GM19372 (cell line): Measurements from ENCODE around the gene PIGQ.
"Not testable (repeated sequence)": the region's sequence is repeated elsewhere in the genome, so short reads cannot be mapped to it uniquely, and the experiment has no call there.

ENCODE experiments used
- ATAC-seq: cut with Tn5 transposase; IDR thresholded peaks from one replicate; pipeline ENCODE4 v1.9.1; 2021; ENCODE audit warnings: mild to moderate bottlenecking, low read depth, moderate library complexity; ENCODE audit not compliant: unreplicated experiment

Gene PIGQ

DNA sequence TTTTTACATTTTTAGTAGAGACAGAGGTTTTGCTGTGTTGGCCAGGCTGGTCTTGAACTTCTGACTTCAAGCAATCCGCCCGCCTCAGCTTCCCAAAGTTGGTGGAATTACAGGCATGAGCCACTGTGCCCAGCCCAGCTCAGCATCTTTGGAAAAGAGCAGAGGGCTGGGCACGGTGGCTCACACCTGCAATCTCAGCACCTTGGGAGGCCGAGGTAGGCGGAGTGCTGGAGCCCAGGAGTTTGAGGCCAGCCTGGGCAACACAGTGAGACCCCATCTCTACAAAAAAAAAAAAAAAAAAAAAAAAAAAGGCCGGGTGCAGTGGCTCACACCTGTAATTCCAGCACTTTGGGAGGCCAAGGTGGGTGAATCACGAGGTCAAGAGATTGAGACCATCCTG, 27.9 kb downstream of the PIGQ start:
- ATAC-seq, result not testable (repeated sequence)

DNA sequence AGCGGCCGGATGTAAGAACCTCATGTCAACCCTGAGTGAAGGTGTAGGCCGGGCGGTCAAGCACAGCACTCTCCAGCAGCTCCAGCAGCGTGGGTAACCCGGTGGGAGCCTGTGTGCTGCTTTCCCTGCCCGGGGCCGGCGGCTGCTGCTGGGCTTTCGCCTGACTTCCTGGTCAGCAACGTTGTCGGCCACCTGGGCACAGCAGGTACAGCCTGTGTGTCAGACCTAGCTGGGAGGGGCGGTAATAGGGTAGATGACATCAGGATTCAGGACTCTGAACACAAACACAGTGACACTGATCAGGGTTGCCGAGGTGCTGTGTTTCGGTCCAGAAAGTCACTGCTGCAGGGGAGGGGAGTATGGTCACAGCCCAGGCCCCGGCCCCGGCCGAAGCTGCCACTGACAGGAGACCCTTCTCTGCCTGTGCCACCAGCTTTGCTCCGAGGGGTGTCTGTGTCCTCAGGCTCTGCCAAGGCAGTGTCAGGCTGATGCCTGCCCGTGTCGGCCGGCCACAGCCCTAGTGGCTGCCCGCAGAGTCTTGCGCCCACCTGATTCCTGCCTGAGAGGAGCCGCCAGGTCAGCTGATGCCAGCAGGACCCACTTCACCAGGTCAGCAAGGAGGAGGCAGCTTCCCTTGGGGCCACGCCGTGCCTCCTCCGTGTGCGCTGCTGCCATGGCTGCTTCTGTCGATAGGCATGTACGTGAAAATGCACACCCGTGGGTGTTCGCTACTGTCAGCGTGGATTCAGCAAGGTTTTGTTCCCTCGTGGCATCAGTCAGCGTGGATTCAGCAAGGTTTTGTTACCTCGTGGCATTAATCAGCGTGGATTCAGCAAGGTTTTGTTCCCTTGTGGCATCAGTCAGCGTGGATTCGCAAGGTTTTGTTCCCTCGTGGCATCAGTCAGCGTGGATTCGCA, 29.3 kb downstream of the PIGQ start:
- no peak for ATAC-seq

DNA sequence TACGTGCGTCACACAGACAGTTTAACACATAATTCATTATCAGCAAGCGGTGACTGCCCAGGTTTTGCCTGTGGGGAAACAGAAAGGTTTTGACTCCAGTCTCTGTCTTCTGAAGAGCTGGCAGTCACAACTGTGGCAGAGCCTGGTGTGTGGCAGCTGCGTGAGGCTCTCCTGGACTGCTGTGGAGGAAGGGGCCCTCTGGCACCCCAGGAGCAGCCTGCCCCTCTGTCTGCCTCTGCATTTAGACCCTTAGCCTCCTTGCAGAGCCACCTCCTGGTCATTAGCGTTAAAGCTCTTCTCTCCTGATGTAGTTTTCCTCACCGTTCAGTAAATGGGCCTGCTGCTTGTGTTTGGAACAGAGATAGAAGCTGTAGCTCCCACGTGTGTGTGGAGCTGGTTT, 31.0 kb downstream of the PIGQ start:
- ATAC-seq, result no peak

DNA sequence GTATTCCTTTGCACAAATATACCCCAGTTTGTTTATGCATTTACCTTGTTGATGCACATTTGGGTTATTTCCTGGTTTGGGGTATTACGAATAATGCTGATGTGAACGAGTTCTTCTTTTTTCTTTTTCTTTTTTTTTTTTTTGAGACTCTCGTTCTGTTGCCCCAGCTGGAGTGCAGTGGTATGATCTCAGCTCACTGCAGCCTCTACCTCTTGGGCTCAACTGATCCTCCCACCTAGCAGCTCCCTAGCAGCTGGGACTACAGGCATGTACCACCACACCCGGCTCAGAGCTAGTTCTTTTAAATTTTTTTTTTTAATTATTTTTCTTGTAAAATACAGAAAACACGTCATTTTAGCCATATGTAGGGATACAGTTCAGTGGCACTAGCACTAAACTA, 34.2 kb downstream of the PIGQ start:
- ATAC-seq, result no peak

DNA sequence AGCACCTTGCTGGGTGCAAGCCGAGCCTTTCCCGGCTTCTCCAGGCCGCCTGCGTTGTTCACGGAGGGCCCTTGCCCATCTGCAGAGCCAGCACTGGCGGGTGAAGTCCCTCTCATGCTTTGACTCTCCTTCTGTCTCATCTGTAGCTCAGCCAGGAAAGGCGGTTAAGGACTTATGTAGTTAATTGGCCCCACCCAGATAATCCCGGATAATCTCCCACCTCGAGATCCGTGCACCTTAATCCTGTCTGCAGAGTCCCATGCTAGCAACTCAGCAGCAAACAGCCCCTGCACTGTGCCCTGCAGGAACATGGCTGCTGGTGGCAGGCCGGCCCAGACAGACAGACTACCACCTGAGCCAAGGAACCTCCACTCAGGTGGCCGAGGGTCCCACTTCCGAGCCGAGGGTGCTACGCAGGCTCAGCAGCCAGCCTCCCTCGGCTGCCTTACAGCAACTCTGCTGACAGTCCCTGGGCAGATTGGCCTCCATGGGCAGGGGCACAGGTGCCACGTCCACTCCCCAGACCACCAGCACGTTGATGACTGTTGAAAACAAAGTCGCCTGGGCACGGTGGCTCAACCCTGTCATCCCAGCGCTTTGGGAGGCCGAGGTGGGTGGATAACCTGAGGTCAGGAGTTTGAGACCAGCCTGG, 37.0 kb downstream of the PIGQ start:
- no peak for ATAC-seq

DNA sequence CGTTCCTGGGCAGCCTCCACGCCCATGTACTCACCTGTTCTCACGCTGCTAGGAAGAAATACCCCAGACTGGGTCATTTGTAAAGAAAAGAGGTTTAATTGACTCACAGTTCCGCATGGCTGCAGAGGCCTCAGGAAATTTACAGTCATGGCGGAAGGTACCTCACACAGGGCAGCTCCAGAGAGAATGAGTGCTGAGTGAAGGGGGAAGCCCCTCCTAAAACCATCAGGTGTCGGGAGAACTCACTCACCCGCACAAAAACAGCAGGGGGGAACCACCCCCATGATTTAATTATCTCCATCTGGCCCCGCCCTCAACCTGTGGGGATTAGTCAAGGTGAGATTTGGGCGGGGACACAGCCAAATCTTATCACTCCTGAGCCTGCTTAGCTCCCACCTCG, 38.3 kb downstream of the PIGQ start:
- no peak for ATAC-seq

DNA sequence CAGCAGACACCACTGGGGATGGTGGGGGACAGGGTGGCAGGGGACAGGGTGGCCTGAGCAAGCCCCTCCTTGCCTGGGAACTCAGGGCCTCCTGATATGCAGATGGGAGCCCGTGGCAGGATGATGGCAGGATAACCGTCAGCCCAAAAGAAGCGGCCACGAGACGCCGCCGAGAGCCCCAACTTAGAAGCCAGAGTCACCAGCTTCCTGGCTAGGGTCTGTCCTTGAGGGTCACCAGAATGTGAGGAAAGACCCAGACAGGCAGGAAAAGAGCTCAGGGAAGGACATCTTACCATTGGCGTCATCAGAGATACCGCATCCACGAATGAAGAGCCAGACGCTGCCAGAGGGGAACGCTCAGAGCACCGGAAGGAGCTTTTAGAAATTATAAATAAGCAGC, 39.5 kb downstream of the PIGQ start:
- no peak for ATAC-seq

DNA sequence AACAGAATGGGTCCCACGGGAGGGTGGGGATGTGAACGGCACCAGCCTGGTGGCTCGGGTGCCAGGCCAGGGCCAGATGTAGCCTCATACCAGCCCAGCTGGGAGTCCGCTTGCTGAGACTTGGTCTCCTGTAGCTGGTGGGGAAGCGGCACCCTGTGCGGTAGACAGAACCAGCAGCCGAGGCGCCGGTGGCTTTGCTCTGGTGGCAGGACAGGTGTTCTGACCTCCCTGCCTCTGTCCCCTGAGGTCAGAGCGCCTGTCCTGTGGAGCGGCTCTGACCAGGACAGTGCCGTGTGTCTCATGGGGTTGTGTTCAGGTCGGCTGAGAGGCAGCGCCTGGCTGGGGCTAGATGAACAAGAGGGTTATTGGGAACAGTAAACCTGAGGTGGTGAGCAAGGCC, 40.2 kb downstream of the PIGQ start:
- ATAC-seq, result no peak

DNA sequence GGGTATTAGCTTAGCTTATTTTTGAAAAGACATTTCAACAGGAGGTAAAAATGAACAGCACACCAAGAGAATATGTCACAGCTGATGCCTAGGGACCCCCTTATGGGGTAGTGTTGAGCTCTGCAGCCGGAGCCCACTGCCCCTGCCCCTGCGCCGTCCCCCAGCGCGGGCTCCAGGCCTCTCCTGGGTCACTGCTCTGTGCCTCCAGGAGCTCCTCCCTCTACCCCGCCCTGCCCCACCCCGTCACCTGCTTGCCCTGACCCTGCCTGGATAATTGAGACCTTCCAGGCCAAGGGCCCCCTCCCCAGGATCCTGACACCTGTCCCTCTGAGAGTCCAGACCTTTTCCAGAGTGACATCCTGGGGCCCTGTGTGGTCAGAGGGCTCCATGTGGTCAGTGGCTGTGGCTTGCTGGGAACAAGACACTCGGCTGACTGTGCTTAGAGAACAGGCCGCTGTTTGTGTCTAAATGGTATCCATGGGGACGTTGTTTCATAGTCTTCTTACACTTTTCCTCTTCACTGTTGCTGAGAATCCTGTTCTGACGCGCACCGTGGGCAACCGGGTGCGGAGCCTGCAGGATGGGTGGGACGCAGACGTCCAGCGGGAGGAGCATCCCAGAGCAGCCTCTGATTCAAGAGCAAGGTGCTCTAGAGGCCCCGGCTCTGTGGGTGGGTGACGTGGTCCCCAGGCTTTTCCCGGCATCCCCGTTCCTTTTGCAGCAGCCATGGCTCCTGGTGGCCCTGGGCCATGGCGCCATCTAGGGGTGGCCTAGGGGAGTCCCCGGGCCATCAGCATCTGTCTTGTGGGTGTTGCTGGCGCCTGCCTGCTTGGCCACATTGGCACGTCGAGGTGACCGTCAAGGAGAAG, 41.0 kb downstream of the PIGQ start:
- ATAC-seq, result no peak

DNA sequence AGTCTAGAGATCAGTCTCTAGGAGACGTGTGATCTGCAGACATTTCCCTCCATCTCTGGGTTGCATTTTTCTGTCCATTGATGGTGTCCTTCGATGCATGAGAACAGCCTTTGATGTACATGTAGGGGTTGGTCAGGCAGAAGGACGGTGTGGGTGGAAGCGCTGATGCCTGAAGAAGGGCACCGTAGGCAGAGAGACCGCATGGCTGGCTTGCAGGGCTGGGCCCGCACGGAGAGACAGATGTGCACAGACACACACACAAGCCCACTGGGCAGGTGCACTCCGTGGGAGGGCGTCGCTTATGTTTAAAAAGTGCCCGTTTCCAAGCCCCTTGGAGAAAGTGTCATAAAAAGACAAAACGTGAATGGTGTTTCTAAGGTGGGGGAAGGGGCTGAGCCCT, 45.4 kb downstream of the PIGQ start:
- no peak for ATAC-seq

DNA sequence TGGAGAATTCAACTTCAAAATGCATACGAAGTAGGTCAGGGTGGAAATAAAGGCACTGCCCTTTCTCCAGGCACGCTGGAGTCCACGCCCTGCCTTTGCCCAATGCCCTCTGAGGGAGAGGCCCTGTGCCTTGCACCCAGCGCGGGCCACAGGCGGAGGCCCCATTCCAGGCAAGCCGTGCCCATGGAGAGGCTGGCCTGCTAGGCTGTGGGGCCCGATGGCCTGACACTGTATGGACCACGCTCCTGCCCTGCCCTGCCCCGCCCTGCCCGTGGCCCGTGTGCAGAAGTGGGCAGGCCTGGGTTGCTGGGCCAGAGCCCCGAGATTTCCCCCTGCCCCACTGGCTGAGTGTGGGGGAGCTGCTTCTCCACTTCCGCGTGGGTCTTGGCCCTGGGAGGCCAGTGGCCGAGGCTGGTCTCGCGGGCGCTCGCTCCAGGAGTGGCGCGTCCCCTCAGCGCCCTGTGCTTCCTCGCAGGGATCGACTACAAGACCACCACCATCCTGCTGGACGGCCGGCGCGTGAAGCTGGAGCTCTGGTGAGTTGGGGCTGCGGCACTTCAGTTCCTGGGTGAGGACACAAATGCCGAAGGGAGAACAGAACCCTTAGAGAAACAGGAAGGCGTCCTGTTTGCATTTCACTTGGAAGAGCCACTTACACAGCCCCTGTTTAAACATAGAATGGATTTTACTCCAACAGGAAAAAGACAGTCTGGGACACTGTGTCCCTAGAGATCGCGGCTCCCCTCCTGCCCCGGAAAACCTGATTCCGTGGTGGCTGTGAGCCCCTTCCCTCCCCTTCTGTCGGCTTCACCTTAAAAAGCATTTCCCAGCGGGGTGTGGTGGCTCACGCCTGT, 47.2 kb downstream of the PIGQ start:
- no peak for ATAC-seq

DNA sequence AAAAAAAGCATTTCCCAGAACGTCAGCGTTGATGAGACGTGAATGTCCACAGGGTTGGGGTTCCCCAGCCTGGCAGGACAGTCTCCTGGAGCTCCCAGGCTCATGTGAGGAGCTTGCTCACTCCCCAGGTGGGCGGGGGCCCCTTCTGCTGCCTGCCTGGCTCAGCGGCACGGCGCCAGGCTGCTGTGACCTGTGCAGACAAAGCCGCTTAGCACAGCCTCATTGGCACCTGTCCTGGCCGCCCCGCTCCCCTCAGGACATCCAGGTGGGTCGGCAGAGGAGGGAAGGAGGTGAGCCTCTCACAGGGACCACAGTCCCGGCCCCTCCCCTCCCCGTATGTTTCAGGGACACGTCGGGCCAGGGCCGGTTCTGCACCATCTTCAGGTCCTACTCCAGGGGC, 48.1 kb downstream of the PIGQ start:
- no peak for ATAC-seq

DNA sequence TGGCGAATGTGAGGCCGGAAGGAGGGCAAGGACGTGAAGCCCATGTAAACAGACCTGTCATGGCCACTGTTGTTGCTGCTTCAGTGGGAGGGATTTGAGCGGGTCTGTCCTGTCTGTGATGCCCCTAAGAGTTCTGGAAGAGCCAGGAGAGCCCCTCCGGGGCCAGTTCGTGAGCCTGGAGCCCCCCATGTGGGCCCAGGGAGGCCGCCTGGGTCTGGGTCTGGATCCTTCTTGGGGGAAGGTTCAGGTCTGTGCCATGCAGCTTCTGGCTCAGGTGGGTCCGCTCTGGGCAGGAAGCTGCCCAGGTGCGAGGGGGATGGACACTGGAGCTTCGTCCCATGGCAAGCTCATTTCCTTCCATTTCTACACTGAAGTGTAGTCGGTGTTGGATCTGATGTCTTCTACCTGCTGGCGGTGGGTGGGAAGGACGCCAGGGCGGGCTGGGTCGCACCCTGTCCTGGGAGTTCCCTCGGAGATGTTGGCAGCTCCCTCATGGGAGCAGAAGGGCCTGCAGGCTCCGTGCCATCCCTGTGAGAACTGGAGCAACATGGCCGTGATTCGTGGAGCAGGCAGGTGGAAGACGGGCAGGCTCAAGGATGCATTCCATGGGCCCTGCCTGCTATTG, 49.8 kb downstream of the PIGQ start:
- ATAC-seq, result no peak

DNA sequence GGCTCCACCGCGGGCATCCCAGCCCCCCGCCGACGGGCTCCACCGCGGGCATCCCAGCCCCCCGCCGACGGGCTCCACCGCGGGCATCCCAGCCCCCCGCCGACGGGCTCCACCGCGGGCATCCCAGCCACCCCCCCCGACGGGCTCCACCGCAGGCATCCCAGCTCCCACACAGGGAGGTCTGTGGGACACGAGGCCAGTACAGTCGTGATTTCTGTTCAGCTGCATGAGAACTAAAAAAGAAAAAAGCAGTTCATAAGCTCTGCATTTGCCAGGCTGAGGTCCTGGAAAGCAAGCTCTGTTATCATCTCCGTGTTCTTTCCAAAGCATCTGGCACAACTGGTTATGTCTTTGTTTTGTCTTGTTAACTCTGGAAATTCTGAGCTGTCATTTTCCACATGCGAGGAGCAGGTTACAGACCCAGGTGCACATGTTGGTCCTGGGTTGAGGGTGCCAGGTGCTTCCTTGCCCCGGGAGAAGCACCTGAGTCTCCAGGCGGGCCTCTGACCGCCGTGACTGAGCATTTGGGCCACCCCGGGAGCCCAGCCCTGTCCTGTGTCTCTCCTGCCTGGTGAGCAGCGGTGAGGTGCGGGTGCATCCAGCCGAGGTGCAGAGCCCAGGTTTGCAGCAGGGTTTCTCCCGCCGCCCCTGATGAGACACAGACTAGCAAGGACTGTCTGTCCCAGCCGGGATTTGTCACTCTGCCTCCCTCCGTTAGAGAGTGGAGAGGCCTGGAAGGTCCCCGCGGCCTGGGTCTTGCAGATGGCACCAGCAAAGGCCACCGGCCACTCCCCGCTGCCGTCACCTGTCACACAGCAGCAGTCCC, 51.1 kb downstream of the PIGQ start:
- no peak for ATAC-seq

DNA sequence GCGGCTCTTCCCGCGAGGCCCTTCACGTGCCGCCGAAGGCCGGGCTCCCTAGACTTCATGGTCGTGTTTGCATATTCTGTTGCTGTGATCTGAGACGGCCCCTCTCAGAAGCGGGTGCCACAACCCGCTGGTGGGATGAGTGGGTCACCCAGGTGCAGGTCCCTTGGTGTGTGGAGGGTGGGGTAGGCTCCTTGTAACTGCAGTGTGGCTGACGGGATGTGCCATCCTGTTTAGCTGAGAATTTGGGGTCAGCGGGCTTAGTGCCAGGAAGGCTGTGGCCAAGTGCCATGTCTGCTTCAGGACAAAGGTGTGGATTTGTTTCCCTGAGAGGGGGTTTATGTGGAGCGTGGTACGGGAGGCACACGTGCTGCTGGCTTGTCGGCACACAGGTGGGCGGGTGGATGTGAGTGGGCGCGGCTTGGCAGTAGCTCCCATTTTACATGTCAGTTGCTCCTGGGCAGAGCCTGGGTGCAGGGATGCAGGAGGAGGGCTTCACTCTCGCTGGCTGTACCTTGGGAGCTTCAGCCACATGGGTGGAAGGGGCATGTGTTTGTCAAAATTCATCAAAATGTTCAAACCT, 51.8 kb downstream of the PIGQ start:
- ATAC-seq, result no peak

DNA sequence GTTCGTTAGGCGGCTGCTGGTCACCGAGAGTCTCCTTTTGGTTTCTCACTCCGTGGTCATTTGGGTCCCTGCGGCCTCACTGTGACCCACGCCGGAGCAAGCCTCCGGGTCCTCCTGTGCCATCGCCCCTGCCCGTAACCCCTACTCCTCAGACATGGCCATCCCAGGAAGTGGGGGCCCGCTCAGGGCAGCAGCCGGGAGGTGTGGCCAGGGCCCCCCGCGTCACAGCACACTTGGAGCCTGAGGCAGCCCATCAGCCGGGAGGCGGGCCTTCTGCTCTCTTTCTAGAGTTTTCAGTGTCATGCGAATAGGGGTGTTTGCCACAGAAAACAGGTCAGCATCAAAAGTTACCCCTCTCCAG, 53.1 kb downstream of the PIGQ start:
- no peak for ATAC-seq

DNA sequence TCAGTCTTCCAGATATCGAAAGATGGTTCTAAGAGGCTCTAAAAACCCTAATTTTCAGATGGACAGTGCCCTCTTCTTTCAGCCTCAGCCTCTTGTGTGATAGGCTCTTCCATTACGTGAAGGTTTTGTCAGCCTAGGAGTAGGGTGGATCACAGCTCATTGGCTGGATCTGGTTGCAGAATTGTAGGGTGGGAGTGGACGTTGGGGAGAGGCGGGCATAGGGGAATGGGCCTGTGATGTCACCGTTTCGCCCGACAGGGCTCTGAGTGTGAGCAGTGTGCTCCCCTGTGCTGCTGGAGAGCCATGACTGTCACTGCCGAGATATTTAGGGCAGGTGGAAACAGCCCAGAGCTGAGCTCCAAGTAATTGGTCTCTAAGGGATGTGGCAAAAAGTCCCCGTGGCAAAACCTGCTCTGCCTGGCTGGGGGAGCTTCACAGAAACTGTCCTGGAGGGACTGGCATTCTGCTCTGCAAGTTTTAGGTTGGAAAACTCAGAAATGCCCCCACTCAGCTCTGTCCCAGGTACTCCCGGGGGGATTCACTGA, 54.8 kb downstream of the PIGQ start:
- ATAC-seq, result no peak
